ENCODE measurements around the gene PJVK. TPM values are rescaled to one million over a fixed set of nuclear protein-coding genes. Genes with fewer than 3 reads are reported as not detected.

PJVK gene
- total and polyA plus RNA-seq, 9 of the 15 experiments (the other 6 are each of a cell fraction or from before 2014, with no cell fraction given), result 0.11 to 1.5 (median 0.73) TPM

DNA sequence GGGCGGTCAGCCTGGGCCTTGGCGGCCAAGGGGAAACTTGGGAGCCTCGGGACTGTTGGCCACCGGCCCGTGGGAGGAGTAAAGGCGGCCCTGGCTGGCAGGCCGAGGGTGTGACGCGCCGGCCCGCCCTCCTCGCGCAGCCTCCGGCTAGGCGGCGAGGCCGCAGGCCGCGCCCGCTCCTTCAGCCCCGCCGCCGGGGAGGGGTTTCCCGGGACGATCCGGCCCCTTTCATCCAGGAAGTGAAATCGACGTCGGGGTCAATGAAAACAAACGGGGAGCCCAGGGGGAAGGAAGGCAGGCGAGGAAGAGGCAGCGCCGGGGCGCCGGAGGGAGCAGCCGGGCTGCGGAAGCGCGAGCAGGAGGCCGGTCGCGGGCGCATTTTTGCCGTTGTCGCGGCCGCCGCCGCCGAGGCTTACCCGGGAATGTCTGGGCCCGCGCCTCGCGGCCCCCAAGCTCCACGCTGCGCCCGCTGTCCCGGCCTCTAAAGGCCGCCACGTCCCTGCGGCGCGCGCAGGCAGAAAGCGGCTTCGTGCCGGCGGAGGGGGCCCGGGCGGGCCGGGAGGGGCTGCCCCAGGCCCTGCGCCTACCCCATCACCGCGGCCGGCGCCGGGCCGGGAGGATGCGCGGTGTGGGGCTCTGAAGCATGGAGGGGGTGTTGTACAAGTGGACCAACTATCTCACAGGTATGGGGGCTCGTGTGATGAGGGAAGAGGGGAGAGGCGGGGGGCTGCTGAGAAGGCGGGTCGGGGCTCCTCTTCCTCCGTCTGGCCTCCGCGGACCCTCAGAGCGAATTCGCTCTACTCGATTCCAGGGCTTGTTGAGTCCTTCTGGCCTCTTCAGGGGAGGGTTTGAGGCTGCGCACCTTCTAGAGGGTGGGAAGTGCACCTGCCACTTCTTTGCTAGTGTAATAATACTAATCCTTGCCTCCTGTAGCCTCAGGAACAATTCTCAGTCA is 29.3 kb downstream of the PJVK start, which contains the start of gene PLEKHA3 (continued):
- TF ChIP-seq, protein P1, sequence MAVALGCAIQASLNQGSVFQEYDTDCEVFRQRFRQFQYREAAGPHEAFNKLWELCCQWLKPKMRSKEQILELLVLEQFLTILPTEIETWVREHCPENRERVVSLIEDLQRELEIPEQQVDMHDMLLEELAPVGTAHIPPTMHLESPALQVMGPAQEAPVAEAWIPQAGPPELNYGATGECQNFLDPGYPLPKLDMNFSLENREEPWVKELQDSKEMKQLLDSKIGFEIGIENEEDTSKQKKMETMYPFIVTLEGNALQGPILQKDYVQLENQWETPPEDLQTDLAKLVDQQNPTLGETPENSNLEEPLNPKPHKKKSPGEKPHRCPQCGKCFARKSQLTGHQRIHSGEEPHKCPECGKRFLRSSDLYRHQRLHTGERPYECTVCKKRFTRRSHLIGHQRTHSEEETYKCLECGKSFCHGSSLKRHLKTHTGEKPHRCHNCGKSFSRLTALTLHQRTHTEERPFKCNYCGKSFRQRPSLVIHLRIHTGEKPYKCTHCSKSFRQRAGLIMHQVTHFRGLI (CRISPR knock-in tag; IDR thresholded peaks at IDR 0.05), result no peak
- TF ChIP-seq, protein P2, sequence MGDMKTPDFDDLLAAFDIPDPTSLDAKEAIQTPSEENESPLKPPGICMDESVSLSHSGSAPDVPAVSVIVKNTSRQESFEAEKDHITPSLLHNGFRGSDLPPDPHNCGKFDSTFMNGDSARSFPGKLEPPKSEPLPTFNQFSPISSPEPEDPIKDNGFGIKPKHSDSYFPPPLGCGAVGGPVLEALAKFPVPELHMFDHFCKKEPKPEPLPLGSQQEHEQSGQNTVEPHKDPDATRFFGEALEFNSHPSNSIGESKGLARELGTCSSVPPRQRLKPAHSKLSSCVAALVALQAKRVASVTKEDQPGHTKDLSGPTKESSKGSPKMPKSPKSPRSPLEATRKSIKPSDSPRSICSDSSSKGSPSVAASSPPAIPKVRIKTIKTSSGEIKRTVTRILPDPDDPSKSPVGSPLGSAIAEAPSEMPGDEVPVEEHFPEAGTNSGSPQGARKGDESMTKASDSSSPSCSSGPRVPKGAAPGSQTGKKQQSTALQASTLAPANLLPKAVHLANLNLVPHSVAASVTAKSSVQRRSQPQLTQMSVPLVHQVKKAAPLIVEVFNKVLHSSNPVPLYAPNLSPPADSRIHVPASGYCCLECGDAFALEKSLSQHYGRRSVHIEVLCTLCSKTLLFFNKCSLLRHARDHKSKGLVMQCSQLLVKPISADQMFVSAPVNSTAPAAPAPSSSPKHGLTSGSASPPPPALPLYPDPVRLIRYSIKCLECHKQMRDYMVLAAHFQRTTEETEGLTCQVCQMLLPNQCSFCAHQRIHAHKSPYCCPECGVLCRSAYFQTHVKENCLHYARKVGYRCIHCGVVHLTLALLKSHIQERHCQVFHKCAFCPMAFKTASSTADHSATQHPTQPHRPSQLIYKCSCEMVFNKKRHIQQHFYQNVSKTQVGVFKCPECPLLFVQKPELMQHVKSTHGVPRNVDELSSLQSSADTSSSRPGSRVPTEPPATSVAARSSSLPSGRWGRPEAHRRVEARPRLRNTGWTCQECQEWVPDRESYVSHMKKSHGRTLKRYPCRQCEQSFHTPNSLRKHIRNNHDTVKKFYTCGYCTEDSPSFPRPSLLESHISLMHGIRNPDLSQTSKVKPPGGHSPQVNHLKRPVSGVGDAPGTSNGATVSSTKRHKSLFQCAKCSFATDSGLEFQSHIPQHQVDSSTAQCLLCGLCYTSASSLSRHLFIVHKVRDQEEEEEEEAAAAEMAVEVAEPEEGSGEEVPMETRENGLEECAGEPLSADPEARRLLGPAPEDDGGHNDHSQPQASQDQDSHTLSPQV (IDR thresholded peaks at IDR 0.05), result 0 out of 2 replicates have a peak, but pooled peaks have one; percentile 50
- TF ChIP-seq ZBTB17 (CRISPR knock-in tag; IDR thresholded peaks at IDR 0.05) (peak; percentile 65; the same call in 1 of the 2 replicates), ZC3H11A (IDR thresholded peaks at IDR 0.05; ENCODE audit: low read depth, low read length) (no peak), MEIS2 (IDR thresholded peaks at IDR 0.05; ENCODE audit: partially characterized antibody) (peak; percentile 78), NONO (IDR thresholded peaks at IDR 0.05; ENCODE audit: low read depth in 2 of 2, low read length in 1 of 2) (peak in 1 of 2 experiments; percentile 72; a peak in 2 of 4 replicates), HOXB6 (CRISPR knock-in tag; IDR thresholded peaks at IDR 0.05; ENCODE audit: borderline replicate concordance) (no peak), ELF4 (CRISPR knock-in tag; IDR thresholded peaks at IDR 0.05) (peak; percentile 59; the same call in 1 of the 2 replicates), HNRNPUL1 (IDR thresholded peaks at IDR 0.05; ENCODE audit: low read length) (no peak), MYNN (IDR thresholded peaks at IDR 0.05) (0 out of 2 replicates have a peak, but pooled peaks have one; percentile 36), MYNN (CRISPR knock-in tag; IDR thresholded peaks at IDR 0.05) (no peak), ETV6 (IDR thresholded peaks at IDR 0.05; ENCODE audit: borderline replicate concordance in 1 of 2, low read depth in 2 of 2, low read length in 1 of 2) (no peak), ETV6 (CRISPR knock-in tag; IDR thresholded peaks at IDR 0.05; ENCODE audit: borderline replicate concordance) (no peak), BRD4 (IDR thresholded peaks at IDR 0.05) (peak; percentile 58; the same call in 1 of the 2 replicates)
- TF ChIP-seq, protein P3, sequence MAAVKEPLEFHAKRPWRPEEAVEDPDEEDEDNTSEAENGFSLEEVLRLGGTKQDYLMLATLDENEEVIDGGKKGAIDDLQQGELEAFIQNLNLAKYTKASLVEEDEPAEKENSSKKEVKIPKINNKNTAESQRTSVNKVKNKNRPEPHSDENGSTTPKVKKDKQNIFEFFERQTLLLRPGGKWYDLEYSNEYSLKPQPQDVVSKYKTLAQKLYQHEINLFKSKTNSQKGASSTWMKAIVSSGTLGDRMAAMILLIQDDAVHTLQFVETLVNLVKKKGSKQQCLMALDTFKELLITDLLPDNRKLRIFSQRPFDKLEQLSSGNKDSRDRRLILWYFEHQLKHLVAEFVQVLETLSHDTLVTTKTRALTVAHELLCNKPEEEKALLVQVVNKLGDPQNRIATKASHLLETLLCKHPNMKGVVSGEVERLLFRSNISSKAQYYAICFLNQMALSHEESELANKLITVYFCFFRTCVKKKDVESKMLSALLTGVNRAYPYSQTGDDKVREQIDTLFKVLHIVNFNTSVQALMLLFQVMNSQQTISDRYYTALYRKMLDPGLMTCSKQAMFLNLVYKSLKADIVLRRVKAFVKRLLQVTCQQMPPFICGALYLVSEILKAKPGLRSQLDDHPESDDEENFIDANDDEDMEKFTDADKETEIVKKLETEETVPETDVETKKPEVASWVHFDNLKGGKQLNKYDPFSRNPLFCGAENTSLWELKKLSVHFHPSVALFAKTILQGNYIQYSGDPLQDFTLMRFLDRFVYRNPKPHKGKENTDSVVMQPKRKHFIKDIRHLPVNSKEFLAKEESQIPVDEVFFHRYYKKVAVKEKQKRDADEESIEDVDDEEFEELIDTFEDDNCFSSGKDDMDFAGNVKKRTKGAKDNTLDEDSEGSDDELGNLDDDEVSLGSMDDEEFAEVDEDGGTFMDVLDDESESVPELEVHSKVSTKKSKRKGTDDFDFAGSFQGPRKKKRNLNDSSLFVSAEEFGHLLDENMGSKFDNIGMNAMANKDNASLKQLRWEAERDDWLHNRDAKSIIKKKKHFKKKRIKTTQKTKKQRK (IDR thresholded peaks at IDR 0.05; ENCODE audit: borderline replicate concordance, low read depth, low read length), result no peak
- TF ChIP-seq, protein P4, sequence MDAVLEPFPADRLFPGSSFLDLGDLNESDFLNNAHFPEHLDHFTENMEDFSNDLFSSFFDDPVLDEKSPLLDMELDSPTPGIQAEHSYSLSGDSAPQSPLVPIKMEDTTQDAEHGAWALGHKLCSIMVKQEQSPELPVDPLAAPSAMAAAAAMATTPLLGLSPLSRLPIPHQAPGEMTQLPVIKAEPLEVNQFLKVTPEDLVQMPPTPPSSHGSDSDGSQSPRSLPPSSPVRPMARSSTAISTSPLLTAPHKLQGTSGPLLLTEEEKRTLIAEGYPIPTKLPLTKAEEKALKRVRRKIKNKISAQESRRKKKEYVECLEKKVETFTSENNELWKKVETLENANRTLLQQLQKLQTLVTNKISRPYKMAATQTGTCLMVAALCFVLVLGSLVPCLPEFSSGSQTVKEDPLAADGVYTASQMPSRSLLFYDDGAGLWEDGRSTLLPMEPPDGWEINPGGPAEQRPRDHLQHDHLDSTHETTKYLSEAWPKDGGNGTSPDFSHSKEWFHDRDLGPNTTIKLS (IDR thresholded peaks at IDR 0.05; ENCODE audit: borderline replicate concordance, low read depth), result peak; percentile 85

Measured in K562 (cell line).